Endodermal cell (in vitro differentiated cells): ENCODE measurements around the gene FN1. TPM values are rescaled to one million over a fixed set of nuclear protein-coding genes. Genes with fewer than 3 reads are reported as not detected.

ENCODE experiments used
- DNase-seq: peaks from one replicate; pipeline ENCODE4 v3.0.0-alpha.2; 2017
- H3K27ac ChIP-seq: 2 replicates; pipeline ENCODE4 v1.5.1; 2013; ENCODE audit warnings: mild to moderate bottlenecking, low read depth, low read length, moderate library complexity
- H3K27me3 ChIP-seq: 2 replicates; pipeline ENCODE4 v1.6.1; 2013; ENCODE audit warnings: mild to moderate bottlenecking, low read length, moderate library complexity; ENCODE audit not compliant: insufficient read depth, control insufficient read depth, poor library complexity, severe bottlenecking
- H3K36me3 ChIP-seq: 2 replicates; pipeline ENCODE4 v1.7.0; 2013; ENCODE audit warnings: mild to moderate bottlenecking, low read length, moderate library complexity; ENCODE audit not compliant: control insufficient read depth, insufficient read depth
- H3K4me1 ChIP-seq: one replicate; pipeline ENCODE4 v1.7.0; 2013; ENCODE audit warnings: low read length; ENCODE audit not compliant: control insufficient read depth, insufficient read depth
- H3K4me3 ChIP-seq: 2 replicates; pipeline ENCODE4 v1.5.1; 2013; ENCODE audit warnings: mild to moderate bottlenecking, low read length, moderate library complexity
- H3K9ac ChIP-seq: 2 replicates; pipeline ENCODE4 v1.6.1; 2013; ENCODE audit warnings: mild to moderate bottlenecking, low read length, moderate library complexity; ENCODE audit not compliant: poor library complexity, severe bottlenecking; ENCODE audit errors: extremely low read depth
- H3K9me3 ChIP-seq: 2 replicates; pipeline ENCODE4 v1.6.1; 2013; ENCODE audit warnings: mild to moderate bottlenecking, low read length, moderate library complexity; ENCODE audit not compliant: control insufficient read depth
- H3K27ac Mint-ChIP-seq: 2 replicates; pipeline ENCODE4 v1.8.0; 2020; ENCODE audit warnings: mixed read lengths
- H3K27me3 Mint-ChIP-seq: 2 replicates; pipeline ENCODE4 v1.8.0; 2021; ENCODE audit warnings: mild to moderate bottlenecking, mixed read lengths; ENCODE audit not compliant: insufficient read depth
- H3K36me3 Mint-ChIP-seq: 2 replicates; pipeline ENCODE4 v1.8.0; 2020; ENCODE audit warnings: low read depth, mixed read lengths
- H3K4me1 Mint-ChIP-seq: 2 replicates; pipeline ENCODE4 v1.8.0; 2020; ENCODE audit warnings: mixed read lengths
- H3K4me3 Mint-ChIP-seq: 2 replicates; pipeline ENCODE4 v1.8.0; 2020; ENCODE audit warnings: mild to moderate bottlenecking, moderate library complexity, mixed read lengths
- H3K9me3 Mint-ChIP-seq: 2 replicates; pipeline ENCODE4 v1.8.0; 2020; ENCODE audit warnings: mild to moderate bottlenecking, mixed read lengths
- WGBS, 2 experiments: methylation state at CpG; one replicate each; pipeline versions ENCODE4 v1.1.5 to v1.1.7; 2013; ENCODE audit warnings: missing lambda C conversion rate in 2 of 2, mixed read lengths in 1 of 2; ENCODE audit not compliant: insufficient coverage in 1 of 2, insufficient read length in 1 of 2; 5-methylcytosine and 5-hydroxymethylcytosine counted together
- total RNA-seq, 2 donors: library from RNA; stranded (reverse); fragmentation: NEBNext Ultra II Directional in 1 of 2; extraction: Animal tissue kit (Norgen Biotek cat#: 25700) in 1 of 2; gene quantifications; 2 replicates in 1 of 2; 3 replicates in 1 of 2; pipeline ENCODE4 v1.2.1, GENCODE V29; 2021
- TF ChIP-seq, protein P1 (sequence below): fragments of 200-600 bp; sonication (generic); conservative IDR thresholded peaks from 2 replicates; pipeline ENCODE4 v1.5.0; 2021; ENCODE audit warnings: antibody characterized with exemption, mild to moderate bottlenecking

The FN1 gene
- total RNA-seq, 2 donors from 2014 or later = 2,721 to 2,960 TPM

DNA sequence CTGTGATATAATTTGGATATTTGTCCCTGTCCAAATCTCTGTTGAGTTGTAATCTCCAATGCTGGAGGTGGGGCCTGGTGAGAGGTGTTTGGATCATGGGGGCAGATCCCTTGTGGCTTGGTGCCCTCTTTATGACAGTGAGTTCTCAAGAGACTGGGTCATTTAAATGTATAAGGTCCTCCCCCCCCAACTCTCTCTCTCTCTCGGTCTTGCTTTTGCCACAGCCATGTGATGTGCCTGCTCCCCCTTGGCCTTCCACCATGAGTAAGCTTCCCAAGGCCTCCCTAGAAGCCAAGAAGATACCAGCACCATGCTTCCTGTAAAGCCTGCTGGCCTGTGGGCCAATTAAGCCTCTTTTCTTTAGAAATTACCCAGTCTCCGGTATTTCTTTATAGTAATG lies 58.6 kb downstream of the FN1 start:
- no peak for DNase-seq
- 92 to 100% methylated on average over 1 to 2 of the region's 2 CpGs for WGBS, 2 experiments
- Mint-ChIP-seq H3K4me3 (no peak overlapping the region), H3K27ac (no peak overlapping the region), H3K36me3 (peaks cover 87% of the 10 kb centered on the region), H3K9me3 (no peaks in the 10 kb centered on the region), H3K4me1 (no peaks in the 10 kb centered on the region), H3K27me3 (no peaks in the 10 kb centered on the region)
- H3K27ac ChIP-seq = no peak overlapping the region
- no peaks in the 10 kb centered on the region for H3K27me3 ChIP-seq
- H3K9ac ChIP-seq = no peak overlapping the region
- TF ChIP-seq, protein P1, sequence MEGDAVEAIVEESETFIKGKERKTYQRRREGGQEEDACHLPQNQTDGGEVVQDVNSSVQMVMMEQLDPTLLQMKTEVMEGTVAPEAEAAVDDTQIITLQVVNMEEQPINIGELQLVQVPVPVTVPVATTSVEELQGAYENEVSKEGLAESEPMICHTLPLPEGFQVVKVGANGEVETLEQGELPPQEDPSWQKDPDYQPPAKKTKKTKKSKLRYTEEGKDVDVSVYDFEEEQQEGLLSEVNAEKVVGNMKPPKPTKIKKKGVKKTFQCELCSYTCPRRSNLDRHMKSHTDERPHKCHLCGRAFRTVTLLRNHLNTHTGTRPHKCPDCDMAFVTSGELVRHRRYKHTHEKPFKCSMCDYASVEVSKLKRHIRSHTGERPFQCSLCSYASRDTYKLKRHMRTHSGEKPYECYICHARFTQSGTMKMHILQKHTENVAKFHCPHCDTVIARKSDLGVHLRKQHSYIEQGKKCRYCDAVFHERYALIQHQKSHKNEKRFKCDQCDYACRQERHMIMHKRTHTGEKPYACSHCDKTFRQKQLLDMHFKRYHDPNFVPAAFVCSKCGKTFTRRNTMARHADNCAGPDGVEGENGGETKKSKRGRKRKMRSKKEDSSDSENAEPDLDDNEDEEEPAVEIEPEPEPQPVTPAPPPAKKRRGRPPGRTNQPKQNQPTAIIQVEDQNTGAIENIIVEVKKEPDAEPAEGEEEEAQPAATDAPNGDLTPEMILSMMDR = no peak
- no peaks in the 10 kb centered on the region for H3K4me1 ChIP-seq
- H3K9me3 ChIP-seq = no peaks in the 10 kb centered on the region
- peaks cover 95% of the 10 kb centered on the region for H3K36me3 ChIP-seq
- no peak overlapping the region for H3K4me3 ChIP-seq

DNA sequence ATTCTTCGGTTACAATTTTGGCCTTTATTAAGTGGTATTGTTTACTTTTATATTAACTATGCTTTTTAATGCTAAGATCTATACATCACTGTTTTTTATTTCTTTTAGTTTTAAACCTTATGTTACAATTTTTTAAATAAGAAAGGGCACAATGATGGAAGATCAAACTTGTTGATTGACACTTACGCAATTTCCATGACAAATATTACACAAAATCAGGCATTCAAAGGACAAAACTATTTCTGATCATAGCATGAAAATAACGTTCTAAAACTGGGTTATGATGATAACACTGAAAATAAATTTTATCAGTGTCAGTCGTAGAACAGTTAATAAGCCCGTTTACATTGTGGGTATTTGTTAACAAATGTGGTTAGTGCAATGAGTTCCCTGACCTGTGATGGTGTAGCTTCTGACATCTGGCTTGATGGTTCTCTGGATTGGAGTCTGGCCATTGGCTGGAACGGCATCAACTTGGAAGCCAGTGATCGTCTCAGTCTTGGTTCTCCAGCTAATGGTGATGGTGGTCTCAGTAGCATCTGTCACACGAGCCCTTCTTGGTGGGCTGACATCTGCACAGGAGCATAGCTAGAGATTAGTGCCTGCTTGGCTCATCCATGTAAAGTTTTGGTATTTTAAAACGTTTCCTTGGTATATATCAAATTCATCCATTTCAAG lies 59.6 kb downstream of the FN1 start:
- H3K9me3 ChIP-seq = no peaks in the 10 kb centered on the region
- H3K9ac ChIP-seq = no peak overlapping the region
- Mint-ChIP-seq H3K4me1 (no peaks in the 10 kb centered on the region), H3K9me3 (no peaks in the 10 kb centered on the region), H3K27ac (no peak overlapping the region), H3K36me3 (peaks cover 86% of the 10 kb centered on the region), H3K4me3 (no peak overlapping the region), H3K27me3 (no peaks in the 10 kb centered on the region)
- H3K4me3 ChIP-seq = no peak overlapping the region
- WGBS, 2 experiments = 93 to 100% methylated on average over 4 to 8 of the region's 9 CpGs
- no peak for DNase-seq
- peaks cover 95% of the 10 kb centered on the region for H3K36me3 ChIP-seq
- TF ChIP-seq, protein P1 = no peak
- no peaks in the 10 kb centered on the region for H3K27me3 ChIP-seq
- no peaks in the 10 kb centered on the region for H3K4me1 ChIP-seq
- H3K27ac ChIP-seq = no peak overlapping the region

DNA sequence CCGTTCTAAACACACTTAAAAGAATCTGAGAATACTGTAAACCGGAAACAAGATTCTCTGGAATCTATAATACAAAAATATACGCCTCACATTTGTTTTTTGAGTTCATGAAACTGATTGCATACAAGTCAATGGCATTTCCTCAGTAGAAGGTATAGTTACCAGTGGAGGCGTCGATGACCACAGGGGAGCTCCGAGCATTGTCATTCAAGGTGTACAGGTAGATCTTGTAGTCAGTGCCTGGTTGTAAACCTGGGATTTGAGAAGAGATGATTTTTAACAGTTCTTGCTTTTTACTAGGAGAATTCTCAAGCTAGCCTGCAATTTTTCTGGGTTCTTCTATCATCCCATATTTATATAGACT lies 60.4 kb downstream of the FN1 start:
- 89 to 96% methylated on average over 3 to 6 of the region's 6 CpGs for WGBS, 2 experiments
- TF ChIP-seq, protein P1 = no peak
- no peaks in the 10 kb centered on the region for H3K9me3 Mint-ChIP-seq
- Histone ChIP-seq H3K27me3 (no peaks in the 10 kb centered on the region), H3K4me3 (no peak overlapping the region), H3K9ac (no peak overlapping the region), H3K27ac (no peak overlapping the region), H3K4me1 (no peaks in the 10 kb centered on the region), H3K9me3 (no peaks in the 10 kb centered on the region), H3K36me3 (peaks cover 92% of the 10 kb centered on the region)
- no peak overlapping the region for H3K27ac Mint-ChIP-seq
- peaks cover 87% of the 10 kb centered on the region for H3K36me3 Mint-ChIP-seq
- no peaks in the 10 kb centered on the region for H3K4me1 Mint-ChIP-seq
- H3K4me3 Mint-ChIP-seq = no peak overlapping the region
- no peak for DNase-seq
- no peaks in the 10 kb centered on the region for H3K27me3 Mint-ChIP-seq
